Thyroid gland (tissue), 4 donors: ENCODE results near the gene PPAT.

ENCODE experiments used
- POLR2A ChIP-seq, 2 donors: fragments of 450-650 bp; IDR thresholded peaks; one replicate each; pipeline ENCODE4 v1.6.1; 2017; ENCODE audit warnings: antibody characterized with exemption in 2 of 2, mild to moderate bottlenecking in 2 of 2, moderate library complexity in 1 of 2
- TF ChIP-seq, protein P1 (sequence below), 6 experiments: fragments of 200-600 bp in 3 of 6; fragments of 450-650 bp in 3 of 6; sonication (generic) in 3 of 6; IDR thresholded peaks; one replicate each; pipeline ENCODE4 v1.5.1; 2016 to 2019; ENCODE audit warnings: antibody characterized with exemption in 6 of 6, mild to moderate bottlenecking in 2 of 6, inconsistent platforms in 1 of 6, moderate library complexity in 1 of 6

DNA sequence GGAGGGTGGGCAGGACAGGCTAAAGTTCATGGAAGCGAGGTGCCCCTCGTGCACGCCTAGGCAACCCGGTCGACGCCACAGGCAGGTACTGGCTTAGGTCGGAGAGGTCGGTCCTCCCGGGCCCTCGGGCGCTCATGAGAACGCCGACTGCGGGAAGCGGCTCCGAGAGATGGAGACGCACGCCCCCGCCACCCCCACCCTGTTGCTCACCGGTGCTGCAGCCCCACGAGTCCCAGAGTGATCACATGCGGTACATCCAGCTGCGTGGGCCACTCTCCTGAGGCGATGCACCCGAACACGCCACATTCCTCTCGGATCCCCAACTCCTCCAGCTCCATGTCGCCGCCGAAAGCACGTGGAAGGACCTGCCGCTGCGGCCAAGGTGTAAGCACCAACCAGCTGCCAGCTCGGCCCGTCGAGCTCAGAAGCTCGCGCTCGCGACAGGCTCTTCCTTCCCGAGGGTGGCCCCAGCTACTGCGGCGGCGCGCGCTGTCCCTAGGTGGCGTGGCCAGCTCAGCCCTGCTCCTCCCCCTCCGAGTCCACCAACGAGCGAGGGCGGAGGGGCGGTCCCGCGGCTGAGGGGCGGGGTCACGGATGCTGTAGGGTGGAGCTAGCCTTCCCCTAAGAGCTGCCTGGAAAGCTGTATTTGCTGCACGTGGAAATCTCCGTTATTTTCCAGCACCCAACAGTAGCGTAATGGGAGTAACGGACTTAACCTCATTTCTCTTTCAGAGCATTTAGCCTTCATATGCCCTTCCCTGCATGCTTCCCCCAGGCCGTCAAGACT is at the start of gene PPAT:
- TF ChIP-seq, protein P1, sequence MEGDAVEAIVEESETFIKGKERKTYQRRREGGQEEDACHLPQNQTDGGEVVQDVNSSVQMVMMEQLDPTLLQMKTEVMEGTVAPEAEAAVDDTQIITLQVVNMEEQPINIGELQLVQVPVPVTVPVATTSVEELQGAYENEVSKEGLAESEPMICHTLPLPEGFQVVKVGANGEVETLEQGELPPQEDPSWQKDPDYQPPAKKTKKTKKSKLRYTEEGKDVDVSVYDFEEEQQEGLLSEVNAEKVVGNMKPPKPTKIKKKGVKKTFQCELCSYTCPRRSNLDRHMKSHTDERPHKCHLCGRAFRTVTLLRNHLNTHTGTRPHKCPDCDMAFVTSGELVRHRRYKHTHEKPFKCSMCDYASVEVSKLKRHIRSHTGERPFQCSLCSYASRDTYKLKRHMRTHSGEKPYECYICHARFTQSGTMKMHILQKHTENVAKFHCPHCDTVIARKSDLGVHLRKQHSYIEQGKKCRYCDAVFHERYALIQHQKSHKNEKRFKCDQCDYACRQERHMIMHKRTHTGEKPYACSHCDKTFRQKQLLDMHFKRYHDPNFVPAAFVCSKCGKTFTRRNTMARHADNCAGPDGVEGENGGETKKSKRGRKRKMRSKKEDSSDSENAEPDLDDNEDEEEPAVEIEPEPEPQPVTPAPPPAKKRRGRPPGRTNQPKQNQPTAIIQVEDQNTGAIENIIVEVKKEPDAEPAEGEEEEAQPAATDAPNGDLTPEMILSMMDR (IDR thresholded peaks at IDR 0.05) = peak in 4 of 6 experiments; percentile 15 to 37 (median 23)
- TF ChIP-seq POLR2A (IDR thresholded peaks at IDR 0.05) = peak in 1 of 2 donors; percentile 79
